ENCODE data around the gene KCNQ2. TPM values are rescaled to one million over a fixed set of nuclear protein-coding genes. Genes with fewer than 3 reads are reported as not detected.

Gene KCNQ2
- total and polyA plus RNA-seq, 10 of the 15 experiments (the other 5 are each of a cell fraction or from before 2014, with no cell fraction given): 0.06 to 0.49 (median 0.26) TPM; not detected in 7

- CTCF ChIA-PET: no interaction called here
- Histone ChIP-seq H3K36me3 (ENCODE audit: control insufficient read depth in 2 of 2, insufficient read depth in 2 of 2, low read length in 1 of 2) (no peaks in the 10 kb centered on the region), H3K27me3 (replicated peaks in 1 of 2; ENCODE audit: control insufficient read depth in 2 of 2, insufficient read depth in 2 of 2, low read length in 1 of 2) (no peaks in the 10 kb centered on the region), H3K27ac (ENCODE audit: control insufficient read depth, insufficient read depth) (no peak overlapping the region), H4K20me1 (ENCODE audit: control insufficient read depth, insufficient read depth) (no peaks in the 10 kb centered on the region), H3K4me2 (ENCODE audit: control insufficient read depth, insufficient read depth) (no peak overlapping the region), H2AFZ (ENCODE audit: control insufficient read depth, low read depth, low read length) (no peak overlapping the region), H3K79me2 (ENCODE audit: control insufficient read depth, insufficient read depth, low read length) (no peaks in the 10 kb centered on the region), H3K4me1 (ENCODE audit: control insufficient read depth, insufficient read depth, low read length) (no peaks in the 10 kb centered on the region), H3K9ac (ENCODE audit: control insufficient read depth, insufficient read depth, low read length) (no peak overlapping the region), H3K9me3 (replicated peaks; ENCODE audit: control insufficient read depth, insufficient read depth, low read length) (no peaks in the 10 kb centered on the region), H3K4me3 (no peak overlapping the region)
- FAIRE-seq (no peak), DNase-seq (ENCODE audit: low read depth, low spot score) (no peak), ATAC-seq (no peak)
- in situ Hi-C loops (cut with MboI): no loop called here
- 43% methylated on average over 27 of the region's 29 CpGs for WGBS (ENCODE audit: insufficient coverage, insufficient replicate concordance, low lambda C conversion rate, missing lambda C conversion rate)
- TF ChIP-seq RCOR1 (conservative IDR thresholded peaks at IDR 0.05; ENCODE audit: low read depth, low read length) (no peak), YBX1 (IDR thresholded peaks at IDR 0.05) (no peak), ATF2 (IDR thresholded peaks at IDR 0.05; ENCODE audit: low read length) (no peak), EP300 (IDR thresholded peaks at IDR 0.05; ENCODE audit: borderline replicate concordance in 1 of 2, control insufficient read depth in 1 of 2, low read depth in 2 of 2, low read length in 2 of 2) (no peak), SIX5 (IDR thresholded peaks at IDR 0.05; ENCODE audit: low read depth, low read length, severe bottlenecking) (no peak), CREM (IDR thresholded peaks at IDR 0.05; ENCODE audit: low read depth) (no peak), CBX5 (IDR thresholded peaks at IDR 0.05; ENCODE audit: low read depth) (no peak), PRDM15 (CRISPR knock-in tag; IDR thresholded peaks at IDR 0.05) (no peak)
- BruUV-seq (replicated peaks): no TSS peak
- POLR2A ChIA-PET: no interaction called here
- SMC1A ChIA-PET (ENCODE audit: uncharacterized antibody, unreplicated experiment): no interaction called here
- RAD21 ChIA-PET (ENCODE audit: unreplicated experiment): no interaction called here
- intact Hi-C loops (cut with micrococcal nuclease; ENCODE audit: unreplicated experiment): no loop called here
Measured at GRCh38 chr20:63401384-63402110, 70.9 kb downstream of the KCNQ2 start.
